Vagina (tissue), 2 donors: ENCODE results near the gene UST. TPM values are rescaled to one million over a fixed set of nuclear protein-coding genes. Genes with fewer than 3 reads are reported as not detected.
"Not testable (repeated sequence)": the region's sequence is repeated elsewhere in the genome, so short reads cannot be mapped to it uniquely, and the experiment has no call there.

ENCODE experiments used
- DNase-seq, 2 donors: peaks; one replicate each; pipeline ENCODE4 v3.0.0-alpha.2; 2017; ENCODE audit errors: extremely low spot score in 2 of 2
- H3K27ac ChIP-seq: fragments of 200-600 bp; sonication (generic); one replicate; pipeline ENCODE4 v1.5.1; 2019
- H3K27me3 ChIP-seq: fragments of 200-600 bp; sonication (generic); one replicate; pipeline ENCODE4 v1.5.1; 2019
- H3K36me3 ChIP-seq, 2 donors: fragments of 200-600 bp; sonication (generic); one replicate each; pipeline ENCODE4 v1.5.1; 2017 to 2019
- H3K4me1 ChIP-seq: fragments of 200-600 bp; sonication (generic); one replicate; pipeline ENCODE4 v1.5.1; 2019
- H3K4me3 ChIP-seq, 2 donors: fragments of 200-600 bp; sonication (generic); 1 replicate in 1 of 2; 2 replicates in 1 of 2; pipeline ENCODE4 v1.5.1; 2016 to 2019
- H3K9me3 ChIP-seq: fragments of 200-600 bp; sonication (generic); one replicate; pipeline ENCODE4 v1.5.1; 2019
- POLR2A ChIP-seq, 2 donors: fragments of 450-650 bp; IDR thresholded peaks; one replicate each; pipeline ENCODE4 v1.6.1; 2017; ENCODE audit warnings: antibody characterized with exemption in 2 of 2, mild to moderate bottlenecking in 2 of 2, moderate library complexity in 2 of 2
- POLR2AphosphoS5 ChIP-seq, 2 donors: sonication (generic); formaldehyde crosslinking; IDR thresholded peaks; one replicate each; pipeline ENCODE4 v1.9.0; 2017; ENCODE audit warnings: antibody characterized with exemption in 2 of 2, mild to moderate bottlenecking in 2 of 2, low read depth in 1 of 2; ENCODE audit not compliant: insufficient read depth in 1 of 2
- intact Hi-C: fragments of 100-400 bp; cut with DNase I; formaldehyde crosslinking; loops from one replicate; pipeline ENCODE4 v1.15.1; 2023
- total RNA-seq: library from RNA; depleted of rRNA; stranded (reverse); fragments of >200 nt; gene quantifications from one replicate; pipeline ENCODE4 v1.2.3, GENCODE V29; 2016
- TF ChIP-seq, protein P1 (sequence below), 3 experiments: fragments of 450-650 bp in 2 of 3; fragments of 200-600 bp in 1 of 3; sonication (generic) in 1 of 3; IDR thresholded peaks; one replicate each; pipeline ENCODE4 v1.5.1; 2017 to 2019; ENCODE audit warnings: antibody characterized with exemption in 3 of 3, mild to moderate bottlenecking in 2 of 3, moderate library complexity in 2 of 3

The UST gene
- total RNA-seq, 1 donor from 2014 or later, result 14.2 TPM

DNA sequence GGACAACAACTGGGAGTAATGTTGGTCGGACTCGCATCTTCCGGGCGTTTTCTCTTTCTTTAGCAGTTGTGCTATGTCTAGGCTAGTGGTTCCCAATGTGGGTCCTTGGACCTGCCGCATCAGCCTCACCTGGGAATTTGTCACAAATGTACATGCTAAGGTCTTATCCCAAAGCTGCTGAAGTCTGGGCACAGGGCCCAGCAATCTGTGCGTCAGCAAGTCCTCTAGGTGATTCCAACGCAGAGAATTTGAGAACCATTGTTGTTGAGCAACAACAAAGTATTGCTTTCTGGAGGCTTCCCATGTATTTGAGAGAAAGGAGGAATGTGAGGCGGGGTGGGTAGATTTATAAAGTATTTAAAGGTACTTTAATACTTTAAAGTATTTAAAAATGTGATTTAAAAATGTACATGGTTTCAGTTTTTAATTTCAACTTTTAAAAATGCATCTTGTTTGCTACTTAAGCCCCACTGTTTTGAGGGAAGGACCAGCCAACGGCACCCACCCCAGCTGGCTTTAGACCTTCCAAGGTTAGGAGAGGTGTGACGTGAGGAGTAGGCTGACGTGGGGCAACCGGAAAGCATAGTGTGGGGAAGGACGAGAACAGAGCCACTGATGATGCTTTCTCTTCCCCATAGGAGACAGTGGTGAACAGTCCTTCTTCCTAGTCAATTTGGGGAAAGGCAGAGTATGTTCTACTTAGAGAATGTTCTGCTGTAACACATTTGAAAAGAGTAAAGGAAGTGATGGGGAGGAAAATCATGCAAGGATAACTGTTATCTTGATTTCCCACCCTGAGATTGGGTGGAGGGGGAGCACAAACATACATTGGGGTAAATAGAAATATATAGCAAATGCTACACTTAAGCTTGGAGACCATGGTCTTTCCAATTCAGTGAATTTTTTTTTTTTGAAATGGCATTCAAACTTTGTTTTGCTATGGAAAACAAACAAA lies 4.3 kb downstream of the UST start:
- intact Hi-C loops, result no loop called here
- TF ChIP-seq, protein P1, sequence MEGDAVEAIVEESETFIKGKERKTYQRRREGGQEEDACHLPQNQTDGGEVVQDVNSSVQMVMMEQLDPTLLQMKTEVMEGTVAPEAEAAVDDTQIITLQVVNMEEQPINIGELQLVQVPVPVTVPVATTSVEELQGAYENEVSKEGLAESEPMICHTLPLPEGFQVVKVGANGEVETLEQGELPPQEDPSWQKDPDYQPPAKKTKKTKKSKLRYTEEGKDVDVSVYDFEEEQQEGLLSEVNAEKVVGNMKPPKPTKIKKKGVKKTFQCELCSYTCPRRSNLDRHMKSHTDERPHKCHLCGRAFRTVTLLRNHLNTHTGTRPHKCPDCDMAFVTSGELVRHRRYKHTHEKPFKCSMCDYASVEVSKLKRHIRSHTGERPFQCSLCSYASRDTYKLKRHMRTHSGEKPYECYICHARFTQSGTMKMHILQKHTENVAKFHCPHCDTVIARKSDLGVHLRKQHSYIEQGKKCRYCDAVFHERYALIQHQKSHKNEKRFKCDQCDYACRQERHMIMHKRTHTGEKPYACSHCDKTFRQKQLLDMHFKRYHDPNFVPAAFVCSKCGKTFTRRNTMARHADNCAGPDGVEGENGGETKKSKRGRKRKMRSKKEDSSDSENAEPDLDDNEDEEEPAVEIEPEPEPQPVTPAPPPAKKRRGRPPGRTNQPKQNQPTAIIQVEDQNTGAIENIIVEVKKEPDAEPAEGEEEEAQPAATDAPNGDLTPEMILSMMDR (IDR thresholded peaks at IDR 0.05), result no peak
- TF ChIP-seq POLR2A (IDR thresholded peaks at IDR 0.05) (no peak), POLR2AphosphoS5 (IDR thresholded peaks at IDR 0.05; ENCODE audit: insufficient read depth in 1 of 2, low read depth in 1 of 2) (no peak)

DNA sequence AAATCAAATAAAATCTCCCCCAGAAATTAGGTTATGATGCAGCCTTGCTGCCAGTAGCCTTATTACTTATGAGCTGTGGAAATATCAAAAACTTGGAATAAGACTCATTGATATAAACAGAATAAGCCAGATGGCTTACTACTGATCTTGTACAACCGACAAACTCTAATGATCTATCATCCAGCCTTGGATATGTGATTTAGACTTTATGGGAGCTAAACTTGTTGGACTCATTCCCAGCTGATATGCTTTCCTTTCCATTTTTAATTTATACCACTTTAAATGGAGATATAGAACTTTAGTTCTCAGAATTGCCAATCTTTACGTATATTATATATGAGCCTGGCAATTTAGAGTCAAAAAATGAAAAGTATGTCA lies 5.0 kb downstream of the UST start:
- no peak for DNase-seq
- no peak for TF ChIP-seq POLR2AphosphoS5 (IDR thresholded peaks at IDR 0.05; ENCODE audit: insufficient read depth in 1 of 2, low read depth in 1 of 2)
- no peak for TF ChIP-seq POLR2A (IDR thresholded peaks at IDR 0.05)
- TF ChIP-seq, protein P1 (IDR thresholded peaks at IDR 0.05), result no peak
- intact Hi-C loops, result no loop called here
- Histone ChIP-seq H3K27ac (no peak overlapping the region), H3K9me3 (no peaks in the 10 kb centered on the region), H3K4me1 (peaks cover 13% of the 10 kb centered on the region), H3K4me3 (no peak overlapping the region), H3K27me3 (no peaks in the 10 kb centered on the region), H3K36me3 (no peaks in the 10 kb centered on the region)

More for the DNA sequence above, 4.3 kb downstream of the UST start:
- Histone ChIP-seq H3K9me3 (no peaks in the 10 kb centered on the region), H3K27ac (no peak overlapping the region), H3K27me3 (no peaks in the 10 kb centered on the region), H3K4me1 (peaks cover 16% of the 10 kb centered on the region), H3K36me3 (no peaks in the 10 kb centered on the region), H3K4me3 (no peak overlapping the region)
- DNase-seq, result no peak

DNA sequence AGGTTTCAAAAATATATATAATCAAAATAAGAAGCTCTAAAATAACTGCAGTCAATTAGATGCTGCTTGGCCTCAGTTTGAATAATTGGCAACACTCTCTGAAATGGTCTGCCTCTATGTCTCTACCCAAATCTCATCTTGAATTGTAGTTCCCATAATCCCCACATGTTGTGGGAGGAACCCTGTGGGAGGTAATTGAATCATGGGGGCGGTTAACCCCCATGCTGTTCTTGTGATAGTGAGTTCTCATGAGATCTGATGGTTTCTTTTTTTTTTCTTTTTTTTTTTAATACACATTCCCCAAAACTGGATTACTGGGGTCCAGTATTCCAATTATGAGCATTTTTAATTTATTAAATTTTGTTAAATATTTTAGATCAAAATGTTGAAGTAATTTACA lies 8.5 kb downstream of the UST start:
- H3K4me3 ChIP-seq, H3K4me1 ChIP-seq, intact Hi-C loops, H3K27ac ChIP-seq, H3K27me3 ChIP-seq, H3K36me3 ChIP-seq, DNase-seq, H3K9me3 ChIP-seq: not testable (repeated sequence)

DNA sequence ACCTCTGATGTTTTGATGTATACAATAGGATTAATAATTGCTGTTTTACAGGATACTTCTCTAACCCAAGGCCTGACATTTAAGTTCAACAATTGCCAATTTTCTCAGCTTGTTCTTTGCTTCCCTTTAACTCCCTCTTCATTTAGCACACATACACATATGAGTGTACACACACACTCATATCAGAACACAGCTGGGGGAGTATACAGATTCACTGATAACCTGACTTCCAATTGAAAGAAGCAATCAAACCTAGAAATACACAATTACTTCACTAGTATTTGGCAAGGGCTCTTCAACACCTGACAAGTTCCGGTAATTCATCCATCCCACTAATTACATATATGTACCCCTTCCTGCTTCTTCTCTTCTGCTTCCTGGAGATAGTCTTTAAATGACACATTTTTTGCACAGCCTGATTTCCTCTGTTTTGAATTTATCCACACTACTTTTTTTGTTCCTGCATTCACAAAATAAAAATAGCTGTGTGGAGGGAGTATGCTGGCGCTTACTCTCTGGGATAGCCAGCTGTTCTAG lies 11.2 kb downstream of the UST start:
- H3K36me3 ChIP-seq, result no peaks in the 10 kb centered on the region
- H3K27ac ChIP-seq, result no peak overlapping the region
- DNase-seq, result no peak
- H3K4me1 ChIP-seq, result peaks cover 33% of the 10 kb centered on the region
- H3K9me3 ChIP-seq, result no peaks in the 10 kb centered on the region
- TF ChIP-seq POLR2A (IDR thresholded peaks at IDR 0.05) (no peak), POLR2AphosphoS5 (IDR thresholded peaks at IDR 0.05; ENCODE audit: insufficient read depth in 1 of 2, low read depth in 1 of 2) (no peak)
- TF ChIP-seq, protein P1 (IDR thresholded peaks at IDR 0.05), result no peak
- intact Hi-C loops, result no loop called here
- no peaks in the 10 kb centered on the region for H3K27me3 ChIP-seq
- H3K4me3 ChIP-seq, result no peak overlapping the region

DNA sequence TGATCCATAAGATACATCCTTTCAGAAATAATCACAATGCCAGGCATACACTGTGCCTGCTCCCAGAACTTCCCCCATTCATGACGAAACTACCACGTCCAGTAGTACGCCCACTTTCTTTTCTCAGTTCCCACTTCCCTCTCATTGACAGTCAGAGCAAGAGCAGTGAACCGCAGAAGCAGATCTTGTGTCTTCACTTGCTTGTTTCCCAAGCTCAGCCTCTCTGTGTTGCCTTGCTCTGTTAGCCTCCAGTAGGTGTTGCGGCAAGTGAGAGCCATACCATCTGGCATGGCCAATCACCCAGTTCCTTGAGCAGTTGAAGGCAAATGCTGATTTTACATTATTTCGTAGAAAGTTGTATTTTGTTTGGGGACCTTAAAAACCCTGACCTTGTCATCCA lies 11.7 kb downstream of the UST start:
- Histone ChIP-seq H3K4me3 (no peak overlapping the region), H3K36me3 (no peaks in the 10 kb centered on the region), H3K27me3 (no peaks in the 10 kb centered on the region), H3K9me3 (no peaks in the 10 kb centered on the region), H3K27ac (no peak overlapping the region), H3K4me1 (peaks cover 33% of the 10 kb centered on the region)
- TF ChIP-seq POLR2A (IDR thresholded peaks at IDR 0.05) (no peak), POLR2AphosphoS5 (IDR thresholded peaks at IDR 0.05; ENCODE audit: insufficient read depth in 1 of 2, low read depth in 1 of 2) (no peak)
- TF ChIP-seq, protein P1 (IDR thresholded peaks at IDR 0.05), result no peak
- intact Hi-C loops, result no loop called here
- DNase-seq, result no peak
